GM18519 (cell line): Measurements from ENCODE around the gene ACIN1.

Source experiments
- ATAC-seq: cut with Tn5 transposase; IDR thresholded peaks from one replicate; pipeline ENCODE4 v1.9.1; 2021; ENCODE audit warnings: mild to moderate bottlenecking, moderate library complexity; ENCODE audit not compliant: unreplicated experiment, low FRiP score

ACIN1 gene

DNA sequence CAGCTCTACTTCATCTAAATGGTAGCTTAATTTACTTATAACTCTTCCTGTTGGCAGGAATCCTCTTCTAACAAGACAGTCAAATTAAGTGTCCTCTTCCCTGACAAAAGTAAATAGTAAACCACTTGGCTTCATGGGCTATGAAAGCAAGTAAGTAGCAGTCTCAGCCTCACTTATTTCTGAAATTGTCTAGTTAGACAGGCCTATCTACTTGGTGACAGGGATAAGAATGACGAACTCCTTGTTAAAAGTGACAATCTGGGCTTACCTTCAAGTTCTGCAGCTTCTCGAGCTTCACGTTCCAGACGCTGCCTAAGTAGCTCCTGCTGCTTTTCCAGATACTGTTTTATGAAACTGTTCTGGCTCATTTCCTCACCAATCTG, 4.7 kb downstream of the ACIN1 start:
- no peak for ATAC-seq

DNA sequence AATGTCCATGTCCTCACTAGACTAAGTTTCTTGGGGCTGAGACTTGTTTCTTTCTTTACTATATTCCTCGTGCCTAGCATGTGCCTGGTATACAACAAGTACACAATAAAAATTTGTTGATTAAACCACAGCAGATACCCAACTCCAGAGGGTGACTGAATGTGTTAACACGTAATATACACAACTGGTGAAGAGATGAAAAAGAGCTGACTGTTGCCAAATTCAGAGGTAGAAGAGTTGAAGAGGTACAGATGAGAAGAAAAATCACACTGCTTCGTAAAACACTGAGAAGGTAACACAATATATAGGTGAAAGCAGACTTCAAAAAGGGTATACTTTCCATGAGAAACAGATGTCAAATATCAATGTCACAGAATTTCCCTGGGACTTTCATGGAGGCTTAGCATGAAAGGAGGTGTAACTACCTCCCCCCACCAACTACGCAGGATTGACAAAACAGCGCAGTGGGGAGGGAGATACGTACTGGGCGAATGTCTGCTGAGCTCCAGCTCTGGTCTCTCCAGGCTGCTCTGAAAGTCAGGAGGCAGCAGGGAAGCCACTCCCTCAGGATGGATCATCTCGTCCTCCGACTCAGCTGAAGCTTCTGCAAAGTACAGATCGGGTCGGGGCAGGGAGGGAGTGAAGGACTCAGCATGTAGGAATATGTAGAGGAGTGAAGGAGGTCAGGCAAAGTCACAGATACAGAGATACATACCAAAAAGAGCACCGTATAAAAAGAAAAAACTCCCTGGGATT, 5.3 kb downstream of the ACIN1 start:
- ATAC-seq = no peak

DNA sequence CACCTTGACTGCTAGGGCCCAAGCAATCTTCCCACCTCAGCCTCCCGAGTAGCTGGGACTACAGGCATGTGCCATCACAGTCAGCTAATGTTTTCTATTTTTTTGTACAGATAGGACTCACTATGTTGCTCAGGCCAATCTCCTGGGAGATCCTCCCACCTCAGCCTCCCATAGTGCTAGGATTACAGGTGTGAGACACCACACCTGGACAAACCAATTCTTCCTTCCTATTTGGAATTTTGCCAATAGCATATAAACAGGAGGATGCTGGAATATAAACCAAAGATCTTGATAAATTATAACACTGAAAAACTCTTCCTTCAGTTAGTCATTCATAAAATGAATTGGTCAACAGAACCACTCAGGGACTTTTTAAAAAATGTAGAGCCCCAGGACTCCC, 8.4 kb downstream of the ACIN1 start:
- no peak for ATAC-seq

DNA sequence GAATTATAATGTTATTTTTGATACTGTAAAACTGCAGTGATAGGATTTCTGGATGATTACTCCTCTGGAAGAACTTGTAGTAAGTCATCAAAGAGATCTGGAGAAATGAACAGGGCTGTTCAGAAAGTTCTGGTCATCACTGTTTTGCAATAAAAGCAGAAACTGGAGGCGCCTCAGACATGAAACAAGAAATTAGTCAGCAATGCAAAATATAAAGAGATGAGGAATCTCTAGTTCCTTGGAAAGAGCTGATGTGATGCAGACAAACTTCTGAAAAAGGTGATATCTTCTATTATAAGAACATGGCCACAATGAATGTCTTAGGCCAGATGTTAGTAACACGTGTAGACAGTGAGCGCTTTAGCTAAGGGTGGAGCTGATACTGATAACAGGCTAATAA, 9.5 kb downstream of the ACIN1 start:
- no peak for ATAC-seq

DNA sequence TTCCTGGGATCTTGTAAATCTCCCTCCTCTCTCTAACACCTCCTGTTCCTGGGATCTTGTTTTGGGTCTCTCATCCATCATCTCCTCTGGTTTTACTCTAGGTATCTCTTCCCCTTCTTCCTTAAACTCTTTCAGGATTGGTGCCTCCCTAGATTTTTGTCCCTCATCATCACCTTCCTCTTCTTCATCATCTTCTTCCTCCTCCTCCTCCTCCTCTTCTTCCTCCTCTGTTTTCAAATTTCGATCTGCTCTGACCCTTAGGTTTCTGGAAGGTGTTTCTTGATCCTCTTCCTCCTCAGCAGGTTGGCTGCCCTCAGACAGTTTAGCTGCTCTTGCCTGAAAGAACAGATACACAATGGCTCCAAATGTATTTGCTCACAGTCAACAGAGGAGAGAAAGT, 14.5 kb downstream of the ACIN1 start:
- ATAC-seq = no peak

DNA sequence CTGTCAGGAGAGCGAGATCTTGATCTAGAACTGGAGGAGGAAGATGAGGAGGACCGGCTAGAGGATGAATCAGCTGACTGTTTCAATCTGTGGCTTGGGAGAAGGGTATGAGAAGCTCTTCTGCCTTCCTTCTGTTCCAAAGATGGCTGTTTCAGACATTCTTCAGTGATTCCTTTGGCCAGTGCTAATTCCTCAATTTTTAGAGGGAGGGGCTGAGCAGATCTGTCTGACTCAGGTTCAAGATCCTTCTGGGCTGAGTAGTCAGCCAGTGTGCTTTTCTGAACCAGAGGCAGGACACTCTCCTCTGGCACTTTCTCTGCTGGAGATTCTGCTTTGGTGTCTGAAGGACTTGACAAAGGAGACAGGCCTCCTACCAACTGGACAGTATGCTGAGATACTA, 15.2 kb downstream of the ACIN1 start:
- no peak for ATAC-seq

DNA sequence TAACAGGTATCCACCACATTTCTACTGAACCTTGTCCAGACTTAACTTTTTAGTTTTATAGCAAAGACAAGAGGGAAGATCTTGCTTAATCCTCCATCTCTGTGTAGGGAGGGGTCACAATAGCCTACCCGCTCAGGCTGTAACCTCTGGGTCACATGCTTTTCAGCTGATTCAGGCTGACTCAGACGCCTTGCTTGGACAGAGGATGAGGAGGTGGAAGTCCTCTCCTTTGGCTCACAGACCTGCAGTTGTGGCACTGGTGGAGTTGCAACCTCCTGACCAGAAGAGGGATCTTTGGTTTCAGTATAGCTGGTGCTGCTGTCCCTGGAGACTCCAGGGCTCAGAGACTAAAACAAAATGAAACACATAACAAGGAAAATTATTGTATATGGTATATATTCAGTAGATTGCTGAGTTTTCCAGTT, 16.2 kb downstream of the ACIN1 start:
- no peak for ATAC-seq

DNA sequence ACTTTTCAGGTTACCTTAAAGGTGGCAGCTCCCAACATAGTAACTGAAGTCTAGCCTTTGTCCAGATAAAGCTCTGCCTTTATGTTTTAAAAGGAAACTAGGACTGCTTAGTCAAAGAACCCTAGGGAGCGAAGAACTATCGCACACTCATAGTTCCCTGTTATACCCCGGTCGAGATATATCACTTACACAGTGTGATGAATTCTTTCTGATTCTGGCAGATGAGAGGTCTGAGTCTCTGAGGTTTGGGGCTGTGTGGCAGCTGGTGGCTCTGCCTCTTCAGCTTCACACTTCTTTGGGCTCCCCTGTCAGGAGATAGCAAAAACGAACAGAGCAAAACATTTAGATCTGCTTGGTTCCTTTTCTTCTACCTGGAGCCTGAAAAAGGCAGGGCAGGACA, 17.0 kb downstream of the ACIN1 start:
- ATAC-seq = no peak

DNA sequence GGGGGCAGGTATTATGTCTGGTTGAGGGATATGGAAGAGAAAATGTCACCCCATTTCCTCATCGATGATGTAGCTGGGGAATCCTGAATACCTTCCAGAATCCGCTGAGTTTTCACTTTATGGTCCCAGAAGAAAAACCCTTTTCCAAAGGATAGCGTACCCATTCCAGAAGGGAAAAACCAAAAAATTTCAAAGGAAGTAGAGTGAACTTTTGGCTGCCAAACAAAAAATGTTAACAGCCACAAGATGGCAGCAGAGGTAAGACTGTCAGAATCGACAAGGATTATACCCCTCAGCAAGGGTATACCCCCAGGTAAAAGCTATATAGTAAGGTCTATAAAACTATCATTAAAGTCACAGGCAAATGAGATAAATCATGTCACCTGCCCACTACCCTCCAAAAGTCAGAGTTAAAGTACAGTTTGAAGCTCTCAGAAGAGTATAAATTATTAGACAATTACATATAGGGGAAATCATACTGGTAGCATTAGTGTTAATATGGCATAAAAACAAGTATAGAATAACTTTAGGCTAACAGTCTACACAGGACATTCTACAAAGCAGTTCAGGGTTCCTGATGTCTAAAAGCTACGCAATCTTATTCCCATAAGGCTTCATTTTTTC, 18.0 kb downstream of the ACIN1 start:
- no peak for ATAC-seq

DNA sequence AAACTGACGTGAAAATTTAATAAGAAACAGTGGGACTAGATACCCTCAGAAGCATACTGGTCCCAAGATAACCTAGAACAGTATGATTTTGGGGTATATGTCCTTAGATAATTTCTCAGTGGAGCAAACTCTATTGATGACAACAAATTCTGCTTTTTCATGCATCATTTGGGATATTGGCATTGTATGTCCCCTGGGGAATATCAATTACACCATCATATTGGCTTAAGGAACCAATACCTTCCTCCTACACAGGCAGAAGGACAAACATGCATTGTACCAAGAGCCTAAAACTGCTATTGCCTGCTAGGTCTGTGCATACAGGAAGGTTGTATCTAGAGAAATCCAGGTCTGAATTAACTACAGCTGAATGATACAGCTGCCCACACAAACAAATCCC, 20.0 kb downstream of the ACIN1 start:
- ATAC-seq = no peak

DNA sequence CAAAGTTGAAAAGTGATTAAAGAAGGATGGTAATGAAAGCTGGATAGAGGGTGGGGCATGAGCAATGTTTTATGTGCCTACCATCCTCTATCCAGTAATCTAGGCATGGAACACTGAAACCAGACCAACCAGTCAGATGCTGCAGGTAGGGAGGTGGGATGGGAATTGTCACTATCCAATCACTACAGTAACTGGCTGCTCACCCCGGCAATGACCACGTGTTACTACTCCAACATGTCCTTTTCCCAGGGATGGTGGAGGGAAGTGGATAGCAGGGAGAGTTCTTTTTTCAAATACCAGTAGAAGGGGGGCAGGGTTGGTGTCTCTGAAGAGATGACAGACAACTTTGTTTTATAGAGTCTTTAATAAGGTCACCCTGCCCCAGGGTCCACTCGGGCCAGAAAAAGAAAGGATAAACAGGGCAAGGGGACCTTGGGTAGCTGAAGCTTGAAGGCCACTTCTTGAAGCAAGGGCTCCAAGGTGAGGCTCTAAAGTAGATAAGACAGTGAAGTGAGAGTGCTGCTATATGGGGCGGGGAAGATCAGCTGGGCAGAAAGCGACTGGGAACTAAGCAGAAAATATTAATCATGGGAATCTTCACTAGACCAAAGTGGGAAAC, 22.9 kb downstream of the ACIN1 start:
- ATAC-seq = no peak

DNA sequence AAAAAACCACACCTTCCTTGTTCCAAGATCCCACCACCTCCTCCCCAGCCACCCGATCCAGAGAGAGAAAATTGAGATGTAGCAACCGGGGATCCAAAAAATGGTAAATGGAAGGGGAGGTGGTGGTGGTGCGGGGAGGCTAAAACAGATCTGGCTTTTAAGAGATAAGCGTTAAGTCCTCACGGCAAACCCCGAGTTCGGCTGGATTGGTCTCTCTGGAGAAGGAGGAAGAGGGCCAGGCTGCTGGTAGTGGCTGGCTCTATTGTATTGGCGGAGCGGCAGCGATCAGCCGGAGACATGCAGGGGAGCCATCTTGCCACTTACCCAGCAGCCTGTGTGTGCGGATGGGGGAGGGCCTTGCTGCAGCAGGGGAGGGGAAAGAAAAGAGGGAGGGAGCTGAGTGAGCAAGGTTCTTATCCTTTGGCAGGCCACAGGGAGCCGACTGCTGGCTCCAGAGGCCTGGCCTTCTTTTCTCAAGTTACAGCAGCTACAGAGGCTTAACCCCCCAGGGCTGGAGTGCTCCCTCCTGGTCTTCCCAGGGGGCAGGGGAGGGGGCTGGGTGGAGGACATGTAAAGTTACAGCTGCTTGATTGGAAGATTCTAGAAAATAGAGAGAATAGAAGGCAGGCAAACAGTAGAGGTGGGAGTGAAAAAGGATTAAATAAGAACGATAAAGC, 23.6 kb downstream of the ACIN1 start:
- ATAC-seq = peak; percentile 65

DNA sequence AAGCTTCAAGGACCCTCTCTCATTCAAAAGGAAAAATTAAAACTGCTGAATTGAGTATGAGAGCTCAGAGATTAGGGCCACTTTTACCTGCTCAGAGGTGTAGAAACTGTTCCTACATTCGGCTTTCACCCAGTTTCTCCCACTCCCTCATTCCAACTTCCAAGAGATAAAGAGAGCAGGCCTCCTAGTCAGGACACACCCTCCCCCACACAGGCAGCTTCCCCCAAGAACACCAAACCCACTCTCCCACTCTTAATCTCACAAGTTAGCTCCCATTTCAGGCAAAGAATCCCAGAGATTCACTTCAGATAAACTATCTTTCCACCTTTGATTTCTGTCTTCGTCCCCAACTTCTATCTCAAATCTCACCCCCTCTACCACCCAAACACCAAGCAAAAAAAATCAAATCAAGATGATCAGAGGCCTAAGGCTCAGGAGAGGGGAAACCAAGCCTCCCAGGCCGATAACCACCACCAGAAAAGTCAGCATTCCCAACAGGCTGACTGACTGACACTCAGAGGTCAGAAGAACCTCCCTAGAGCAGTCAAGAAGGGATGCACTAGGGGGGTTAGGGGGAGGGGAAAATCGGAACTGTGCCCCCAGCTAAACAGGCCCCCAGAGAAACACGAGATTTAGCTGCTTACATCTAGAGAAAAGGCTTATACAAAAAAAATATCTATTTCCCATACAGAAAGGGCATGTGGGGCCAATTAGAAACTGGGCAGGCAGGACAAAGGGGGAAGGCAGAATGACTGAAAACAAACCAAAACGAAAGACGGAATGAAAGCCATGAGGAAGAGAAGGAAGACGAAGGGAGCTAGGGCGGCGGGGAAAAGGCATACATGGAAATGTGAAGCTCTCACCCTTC, 24.4 kb downstream of the ACIN1 start:
- ATAC-seq = no peak

DNA sequence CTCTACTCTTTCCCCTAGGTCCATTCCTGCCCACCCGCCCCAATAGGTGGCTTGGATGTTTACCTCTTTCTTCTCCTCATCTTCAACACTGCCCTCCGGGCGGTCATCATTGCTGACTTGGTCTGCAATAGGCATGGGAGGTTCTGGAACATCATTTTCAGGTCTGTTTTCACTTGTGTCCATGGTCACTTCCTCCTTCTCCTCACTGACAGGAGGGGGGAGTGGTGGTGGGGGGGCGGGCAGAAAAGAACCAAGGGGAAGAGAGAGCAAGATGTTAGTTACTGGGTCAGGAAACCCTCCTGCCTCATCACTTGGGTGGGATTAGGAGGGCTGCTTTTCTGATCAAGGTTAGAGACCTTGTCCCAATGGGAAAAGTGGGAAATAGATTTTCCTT, 25.5 kb downstream of the ACIN1 start:
- no peak for ATAC-seq

DNA sequence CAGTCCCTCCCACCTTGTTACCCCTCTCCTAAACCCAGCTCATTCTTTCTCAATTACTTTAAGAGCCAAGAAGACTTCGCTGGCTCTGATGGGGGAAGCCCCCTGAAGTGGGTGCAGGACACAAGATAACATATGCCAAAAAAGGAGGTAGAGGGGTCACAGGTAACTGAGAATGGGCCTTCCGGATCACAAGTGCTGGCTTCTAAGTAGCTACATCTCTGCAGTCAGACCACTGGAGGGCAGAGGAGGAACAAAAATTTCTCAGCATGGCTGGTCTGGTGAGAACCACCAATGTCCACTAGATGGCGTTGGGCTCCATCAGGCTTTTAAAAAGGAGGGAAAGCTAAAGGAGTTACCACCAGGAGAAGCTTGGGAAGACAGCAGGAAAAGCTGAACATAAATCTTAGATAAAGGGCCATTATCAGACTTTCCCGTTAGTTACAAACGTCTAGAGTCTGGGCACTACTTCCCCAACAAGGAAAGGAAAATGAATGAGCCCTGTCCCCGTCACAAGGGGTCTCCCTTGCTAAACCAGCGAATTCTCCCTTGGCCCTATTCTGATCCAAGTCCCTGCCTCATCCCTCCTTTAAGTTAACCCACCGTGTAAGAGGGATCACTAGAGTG, 26.0 kb downstream of the ACIN1 start:
- peak; percentile 60 for ATAC-seq

DNA sequence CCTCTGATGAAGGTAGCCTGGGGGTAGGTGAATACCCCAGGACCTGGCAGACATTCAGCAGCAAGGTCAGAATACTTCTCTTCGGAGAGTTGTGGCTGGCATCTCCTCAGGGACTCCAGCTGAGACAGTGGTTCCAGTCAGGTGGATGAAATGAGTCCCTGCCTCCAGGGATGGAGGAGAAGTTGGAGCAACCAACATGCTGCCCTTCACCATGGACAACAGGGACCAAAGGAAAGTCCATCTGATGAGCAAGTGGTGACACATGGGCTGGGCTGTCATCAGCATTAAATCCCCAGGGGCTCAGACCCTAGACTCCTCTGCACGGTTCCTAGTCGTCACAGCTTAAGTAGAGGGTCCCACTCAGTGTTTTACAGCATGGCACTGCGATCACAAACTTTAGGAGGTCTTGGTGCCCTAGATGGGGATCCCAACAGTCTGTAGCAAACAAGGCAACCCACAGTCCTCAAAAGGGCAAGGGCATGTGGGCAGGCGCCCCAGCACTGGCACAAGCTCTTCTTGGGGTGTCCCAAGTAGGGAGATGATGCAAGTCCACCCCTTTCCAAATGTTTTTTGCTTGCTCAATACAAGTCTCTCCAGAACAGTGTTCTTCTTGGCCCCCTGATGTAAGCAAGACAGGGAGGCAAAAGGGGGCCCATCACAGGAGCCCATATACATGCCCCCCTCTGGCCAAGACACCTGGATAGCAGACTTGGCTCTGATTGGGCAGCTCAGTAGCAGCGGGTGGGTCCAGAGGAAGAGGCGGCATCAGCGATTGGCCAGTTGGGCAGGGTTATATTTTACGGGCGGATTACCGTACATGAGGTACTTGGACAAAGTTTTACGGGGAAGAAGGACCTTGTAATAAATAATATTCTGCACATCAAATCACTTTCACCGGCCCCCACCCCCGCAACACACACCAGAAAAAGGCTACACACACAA, 26.8 kb downstream of the ACIN1 start:
- ATAC-seq = no peak

DNA sequence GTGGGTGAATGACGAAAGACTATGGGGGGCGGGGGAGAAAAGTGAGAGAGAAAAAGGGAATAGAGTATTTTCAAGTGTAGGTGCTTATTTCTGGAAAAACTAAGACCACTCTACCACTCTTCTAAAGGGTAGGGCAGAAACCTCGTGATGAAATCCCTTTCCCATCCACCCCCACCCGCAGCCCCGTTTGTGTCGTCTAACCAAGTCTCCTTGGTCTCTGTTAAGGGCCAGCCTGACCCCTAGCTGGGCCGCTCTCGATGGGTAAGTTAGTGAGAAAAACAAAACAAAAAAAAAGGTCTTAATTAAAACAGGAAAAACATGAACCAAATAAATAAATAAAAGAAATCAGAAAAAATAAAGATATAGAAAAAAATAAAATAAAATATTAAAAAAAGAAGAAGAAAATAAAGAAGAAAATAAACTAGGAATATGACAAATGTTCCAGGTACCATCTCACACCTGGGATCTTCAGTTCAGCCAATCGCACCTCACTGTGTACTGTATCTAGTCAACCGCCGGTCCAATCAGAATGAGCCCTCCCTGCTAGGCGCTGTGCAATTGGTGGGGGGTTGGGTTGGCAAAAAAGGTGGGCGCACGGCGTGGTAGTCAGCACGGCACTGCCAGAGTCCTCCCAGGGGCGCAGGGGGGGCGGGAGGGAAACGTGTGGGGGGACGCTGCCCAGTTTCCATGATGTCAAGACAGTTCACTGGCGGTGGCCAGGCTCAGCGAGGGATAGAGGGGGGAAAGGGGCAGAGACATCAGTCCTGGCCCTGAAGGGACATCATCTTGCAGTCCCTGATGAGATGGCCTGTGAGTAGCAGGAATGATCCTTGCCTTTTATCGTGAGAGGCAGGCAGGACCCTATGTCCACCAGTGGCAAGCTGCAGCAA, 27.8 kb downstream of the ACIN1 start:
- no peak for ATAC-seq

DNA sequence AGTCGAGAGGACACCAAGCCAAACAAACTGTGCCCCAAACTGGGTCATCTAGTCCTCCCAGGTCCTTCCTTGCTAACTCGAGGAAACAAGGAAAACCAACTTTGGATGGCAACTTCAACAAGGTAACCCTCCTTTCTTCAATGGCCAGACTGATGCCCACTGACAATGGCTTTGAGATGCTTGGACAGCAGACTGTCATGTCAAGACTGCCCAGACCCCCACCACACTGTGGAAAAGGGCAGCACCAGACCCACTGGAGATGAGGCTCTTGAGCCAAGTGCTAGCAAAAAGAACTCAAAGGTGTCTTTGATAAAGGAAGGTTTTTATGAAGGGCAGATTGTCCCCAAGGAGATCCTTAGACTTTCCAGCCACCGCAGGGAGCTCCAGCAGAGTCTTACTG, 28.6 kb downstream of the ACIN1 start:
- ATAC-seq = no peak
